ENCODE data around the gene ATP9A.

DNA sequence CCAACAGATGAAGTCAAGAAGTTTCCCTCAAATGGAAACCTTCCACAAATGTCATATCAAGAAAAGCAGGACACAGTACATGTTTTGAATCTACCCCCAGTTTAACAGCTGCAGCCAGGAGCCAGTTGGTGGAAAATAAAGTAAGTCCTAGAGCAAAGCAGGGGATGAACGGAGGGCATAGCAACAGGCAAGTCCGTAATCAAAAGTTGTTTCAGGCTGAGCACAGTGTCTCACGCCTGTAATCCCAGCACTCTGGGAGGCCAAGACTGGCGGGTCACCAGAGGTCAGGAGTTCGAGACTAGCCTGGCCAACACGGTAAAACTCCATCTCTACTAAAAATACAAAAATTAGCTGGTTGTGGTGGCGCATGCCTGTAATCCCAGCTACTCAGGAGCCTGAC, 36.6 kb upstream of the ATP9A start:
- TF ChIP-seq POLR2A (IDR thresholded peaks at IDR 0.05; ENCODE audit: low read depth, low read length) (no peak), YY1 (IDR thresholded peaks at IDR 0.05; ENCODE audit: low read depth, low read length) (no peak)

Measured in GM12878 (cell line).